ENCODE results near the gene SDK2. TPM values are rescaled to one million over a fixed set of nuclear protein-coding genes. Genes with fewer than 3 reads are reported as not detected.

SDK2 gene
- total RNA-seq, 2 donors from 2014 or later: 1.5 to 5.6 TPM

DNA sequence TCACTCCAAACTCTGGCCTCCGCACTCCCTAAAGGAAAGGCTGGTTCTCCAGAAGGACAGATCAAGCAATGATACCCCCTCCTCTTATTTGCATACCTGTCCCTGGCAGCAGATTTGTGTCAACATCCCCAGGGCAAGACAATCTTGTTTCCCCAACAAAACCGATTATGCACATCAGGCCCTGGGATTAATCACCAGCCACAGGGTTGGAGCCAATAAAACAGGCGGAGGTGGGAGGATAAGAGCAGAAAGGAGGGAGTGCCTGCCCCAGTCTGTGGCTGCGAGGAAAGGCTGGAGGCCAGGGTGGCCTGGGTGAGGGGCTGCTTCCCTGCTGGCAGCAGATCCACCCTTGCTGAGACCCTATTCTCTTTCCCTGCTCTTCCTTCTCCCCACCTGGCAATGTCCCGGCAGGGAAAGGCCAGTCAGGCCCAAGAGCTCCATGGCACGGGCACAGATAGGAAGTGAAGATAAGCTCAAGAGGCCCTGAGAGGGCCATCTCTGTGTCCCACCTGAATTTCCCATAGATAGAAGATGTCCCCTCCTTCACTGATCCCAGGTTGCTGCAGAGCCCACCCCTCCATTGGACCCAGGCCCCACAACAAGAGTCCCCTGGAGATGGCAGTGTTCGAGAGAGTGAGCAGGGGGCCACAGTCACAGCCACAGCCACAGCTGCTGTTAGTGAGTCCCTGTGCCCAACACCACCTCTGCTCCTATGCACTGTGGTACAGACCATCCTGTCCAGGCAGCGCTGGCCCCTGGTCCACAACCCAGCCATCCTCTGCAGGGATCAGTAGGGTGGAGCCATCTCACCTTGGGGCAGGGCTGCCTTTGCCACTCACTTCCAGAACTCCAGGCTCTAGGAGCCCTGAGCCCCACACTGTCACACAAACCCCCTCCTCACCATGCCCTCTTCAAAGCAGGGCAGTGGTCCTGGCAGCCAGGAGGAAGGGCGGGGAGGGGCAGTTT lies 137.5 kb downstream of the SDK2 start:
- no peak overlapping the region for H3K27ac ChIP-seq
- no peaks in the 10 kb centered on the region for H3K4me1 ChIP-seq
- no peaks in the 10 kb centered on the region for H3K36me3 ChIP-seq
- no peak for DNase-seq (ENCODE audit: low spot score)
- H3K27me3 ChIP-seq: no peaks in the 10 kb centered on the region
- no peak overlapping the region for H3K4me3 ChIP-seq
- H3K9me3 ChIP-seq: no peaks in the 10 kb centered on the region
- TF ChIP-seq, protein P1, sequence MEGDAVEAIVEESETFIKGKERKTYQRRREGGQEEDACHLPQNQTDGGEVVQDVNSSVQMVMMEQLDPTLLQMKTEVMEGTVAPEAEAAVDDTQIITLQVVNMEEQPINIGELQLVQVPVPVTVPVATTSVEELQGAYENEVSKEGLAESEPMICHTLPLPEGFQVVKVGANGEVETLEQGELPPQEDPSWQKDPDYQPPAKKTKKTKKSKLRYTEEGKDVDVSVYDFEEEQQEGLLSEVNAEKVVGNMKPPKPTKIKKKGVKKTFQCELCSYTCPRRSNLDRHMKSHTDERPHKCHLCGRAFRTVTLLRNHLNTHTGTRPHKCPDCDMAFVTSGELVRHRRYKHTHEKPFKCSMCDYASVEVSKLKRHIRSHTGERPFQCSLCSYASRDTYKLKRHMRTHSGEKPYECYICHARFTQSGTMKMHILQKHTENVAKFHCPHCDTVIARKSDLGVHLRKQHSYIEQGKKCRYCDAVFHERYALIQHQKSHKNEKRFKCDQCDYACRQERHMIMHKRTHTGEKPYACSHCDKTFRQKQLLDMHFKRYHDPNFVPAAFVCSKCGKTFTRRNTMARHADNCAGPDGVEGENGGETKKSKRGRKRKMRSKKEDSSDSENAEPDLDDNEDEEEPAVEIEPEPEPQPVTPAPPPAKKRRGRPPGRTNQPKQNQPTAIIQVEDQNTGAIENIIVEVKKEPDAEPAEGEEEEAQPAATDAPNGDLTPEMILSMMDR (IDR thresholded peaks at IDR 0.05): no peak

DNA sequence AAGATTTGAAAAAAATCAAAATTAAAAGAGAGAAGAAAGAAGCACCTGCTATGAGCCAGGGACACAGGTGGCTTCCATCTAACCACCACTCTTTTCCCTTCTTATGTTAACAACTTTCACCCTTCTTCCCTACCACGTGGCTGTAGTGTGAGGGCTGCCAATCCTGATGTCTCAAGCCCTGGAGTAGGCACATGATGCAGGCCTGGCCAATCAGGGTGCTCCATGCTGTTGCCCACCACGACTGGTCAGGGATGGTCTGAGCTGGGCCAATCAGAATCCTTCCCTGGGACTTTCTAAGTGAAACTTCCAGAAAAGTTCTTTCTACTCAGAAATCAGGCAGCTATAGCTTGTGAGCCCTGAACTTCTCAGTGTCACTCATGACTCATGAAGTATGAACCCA lies 140.7 kb downstream of the SDK2 start:
- no peaks in the 10 kb centered on the region for H3K4me1 ChIP-seq
- TF ChIP-seq, protein P1 (IDR thresholded peaks at IDR 0.05): no peak
- H3K4me3 ChIP-seq: no peak overlapping the region
- no peaks in the 10 kb centered on the region for H3K27me3 ChIP-seq
- no peak overlapping the region for H3K27ac ChIP-seq
- H3K9me3 ChIP-seq: no peaks in the 10 kb centered on the region
- H3K36me3 ChIP-seq: no peaks in the 10 kb centered on the region
- DNase-seq (ENCODE audit: low spot score): no peak

DNA sequence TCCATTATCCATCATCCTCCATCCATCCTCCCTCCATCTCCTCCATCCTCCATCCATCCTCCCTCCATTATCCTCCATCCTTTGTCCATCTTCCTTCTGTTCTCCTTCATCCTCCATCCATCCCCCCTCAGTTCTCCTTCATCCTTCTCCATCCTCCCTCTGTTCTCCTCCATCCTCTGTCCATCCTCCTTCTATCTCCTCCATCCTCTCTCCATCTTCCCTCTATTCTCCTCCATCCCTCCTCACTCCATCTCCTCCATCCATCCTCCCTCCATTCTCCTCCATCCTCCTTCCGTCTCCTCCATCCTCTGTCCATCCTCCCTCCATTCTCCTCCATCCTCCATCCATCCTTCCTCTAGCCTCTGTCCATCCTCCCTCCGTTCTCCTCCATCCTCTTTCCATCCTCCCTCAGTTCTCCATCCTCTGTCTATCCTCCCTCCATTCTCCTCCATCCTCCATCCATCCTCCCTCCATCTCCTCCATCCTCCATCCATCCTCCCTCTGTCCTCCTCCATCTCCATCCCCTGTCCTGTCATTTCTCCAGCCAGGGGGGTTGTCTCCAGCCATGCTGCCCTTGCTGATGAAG lies 143.7 kb downstream of the SDK2 start:
- H3K4me3 ChIP-seq: no peak overlapping the region
- TF ChIP-seq, protein P1 (IDR thresholded peaks at IDR 0.05): no peak

DNA sequence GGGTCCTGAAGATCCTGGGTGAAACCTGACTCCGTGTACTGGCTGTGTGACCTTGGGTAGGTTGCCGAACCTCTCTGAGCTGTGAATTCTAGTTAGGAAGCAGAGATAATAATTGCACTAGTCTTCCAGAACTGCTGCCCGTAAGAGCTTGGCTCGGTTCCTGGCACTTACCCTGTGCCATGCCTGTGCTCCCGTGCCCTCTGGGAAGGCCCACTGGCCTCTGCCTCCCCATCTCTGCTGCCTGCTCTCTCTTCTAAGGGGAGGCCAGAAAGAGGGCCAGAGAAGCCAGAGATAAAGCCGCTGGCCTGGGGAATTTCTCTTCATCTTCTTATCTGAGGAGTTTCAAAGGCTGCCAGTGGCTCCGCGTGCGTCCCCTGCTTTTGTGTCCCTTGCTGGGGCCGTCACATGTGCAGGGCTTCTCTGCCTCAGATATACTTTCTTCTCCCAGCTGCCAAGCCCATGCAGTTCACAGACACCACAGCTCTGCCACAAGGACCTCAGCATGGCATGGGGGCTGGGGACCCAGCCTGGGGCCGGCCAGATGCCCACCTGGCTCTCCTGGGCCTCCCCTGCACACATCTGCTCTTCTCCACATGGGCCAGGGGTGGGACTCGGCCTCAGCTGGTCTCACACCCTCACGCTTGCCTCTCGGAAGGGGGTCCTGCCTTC lies 145.2 kb downstream of the SDK2 start:
- TF ChIP-seq, protein P1 (IDR thresholded peaks at IDR 0.05): no peak
- Histone ChIP-seq H3K36me3 (no peaks in the 10 kb centered on the region), H3K27me3 (no peaks in the 10 kb centered on the region), H3K4me1 (no peaks in the 10 kb centered on the region), H3K4me3 (no peak overlapping the region), H3K27ac (no peak overlapping the region), H3K9me3 (no peaks in the 10 kb centered on the region)
- no peak for DNase-seq (ENCODE audit: low spot score)

More for the DNA sequence above, 143.7 kb downstream of the SDK2 start:
- H3K4me1 ChIP-seq: no peaks in the 10 kb centered on the region
- DNase-seq (ENCODE audit: low spot score): no peak
- H3K9me3 ChIP-seq: no peaks in the 10 kb centered on the region
- H3K36me3 ChIP-seq: no peaks in the 10 kb centered on the region
- no peak overlapping the region for H3K27ac ChIP-seq
- no peaks in the 10 kb centered on the region for H3K27me3 ChIP-seq

DNA sequence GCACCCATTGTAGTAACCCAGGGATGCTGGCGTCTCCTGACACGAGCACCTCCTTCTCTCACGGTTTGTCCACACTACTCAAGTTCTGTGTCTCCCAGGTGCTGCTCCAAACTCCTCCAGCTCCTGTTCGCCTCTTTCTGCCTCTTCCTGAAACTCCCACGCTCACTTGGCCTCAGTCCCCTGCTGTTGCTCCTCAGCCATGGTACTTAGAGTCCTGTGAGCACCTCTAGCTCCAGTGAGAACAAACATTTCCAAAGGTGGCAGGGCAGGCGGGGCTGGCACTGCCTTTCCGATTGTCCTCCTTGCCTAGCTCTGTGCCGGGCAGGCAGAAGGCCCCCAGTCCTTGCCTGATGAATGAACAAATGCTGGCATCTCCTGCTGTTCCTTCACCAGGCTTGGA lies 146.1 kb downstream of the SDK2 start:
- DNase-seq (ENCODE audit: low spot score): no peak
- TF ChIP-seq, protein P1 (IDR thresholded peaks at IDR 0.05): no peak
- no peaks in the 10 kb centered on the region for H3K27me3 ChIP-seq
- no peaks in the 10 kb centered on the region for H3K36me3 ChIP-seq
- no peak overlapping the region for H3K4me3 ChIP-seq
- no peak overlapping the region for H3K27ac ChIP-seq
- H3K4me1 ChIP-seq: no peaks in the 10 kb centered on the region
- no peaks in the 10 kb centered on the region for H3K9me3 ChIP-seq

Measured in right atrium auricular region (tissue), 2 donors.